Sigmoid colon (tissue), 7 donors: Measurements from ENCODE around the gene MSL2. TPM values are rescaled to one million over a fixed set of nuclear protein-coding genes. Genes with fewer than 3 reads are reported as not detected.
"Not testable (repeated sequence)": the region's sequence is repeated elsewhere in the genome, so short reads cannot be mapped to it uniquely, and the experiment has no call there.

Experiments
- DNase-seq: peaks from one replicate; pipeline ENCODE4 v3.0.0-alpha.2; 2019
- H3K27ac ChIP-seq, 4 donors: fragments of 200-600 bp; sonication (generic); one replicate each; pipeline ENCODE4 v1.5.1; 2016 to 2019; ENCODE audit warnings: mild to moderate bottlenecking in 1 of 4
- H3K27me3 ChIP-seq, 3 donors: fragments of 200-600 bp; sonication (generic); one replicate each; pipeline ENCODE4 v1.5.1; 2019; ENCODE audit warnings: mild to moderate bottlenecking in 1 of 3
- H3K36me3 ChIP-seq, 4 donors: fragments of 200-600 bp; sonication (generic); one replicate each; pipeline ENCODE4 v1.5.1; 2016 to 2019
- H3K4me1 ChIP-seq, 4 donors: fragments of 200-600 bp; sonication (generic); one replicate each; pipeline ENCODE4 v1.5.1; 2017 to 2019
- H3K4me3 ChIP-seq, 4 donors: fragments of 200-600 bp; sonication (generic); one replicate each; pipeline ENCODE4 v1.5.1; 2017 to 2019; ENCODE audit warnings: mild to moderate bottlenecking in 2 of 4, moderate library complexity in 1 of 4
- H3K9me3 ChIP-seq, 4 donors: fragments of 200-600 bp in 3 of 4; sonication (generic) in 3 of 4; one replicate each; pipeline versions ENCODE4 v1.5.1 to v1.6.1; 2013 to 2019
- EP300 ChIP-seq, 4 donors: sonication (generic); formaldehyde crosslinking; IDR thresholded peaks; one replicate each; pipeline ENCODE4 v1.6.1; 2017; ENCODE audit warnings: antibody characterized with exemption in 4 of 4
- POLR2A ChIP-seq, 2 donors: fragments of 450-650 bp; IDR thresholded peaks; one replicate each; pipeline ENCODE4 v1.6.1; 2016; ENCODE audit warnings: antibody characterized with exemption in 2 of 2, mild to moderate bottlenecking in 2 of 2, moderate library complexity in 2 of 2
- POLR2AphosphoS5 ChIP-seq, 4 donors: sonication (generic); formaldehyde crosslinking; IDR thresholded peaks; one replicate each; pipeline ENCODE4 v1.6.1; 2017; ENCODE audit warnings: antibody characterized with exemption in 4 of 4
- WGBS, 2 donors: extraction: QIAGEN DNeasy Blood & Tissue Kit; methylation state at CpG; one replicate each; pipeline ENCODE4 v1.1.7; 2013; 5-methylcytosine and 5-hydroxymethylcytosine counted together
- intact Hi-C: fragments of 100-400 bp; cut with DNase I; formaldehyde crosslinking; loops from one replicate; pipeline ENCODE4 v1.15.1; 2023
- polyA plus RNA-seq, 3 donors: library from polyadenylated mRNA; stranded (reverse); fragments of 200-250 nt; gene quantifications; one replicate each; pipeline ENCODE4 v1.2.3, GENCODE V29; 2013
- total RNA-seq, 4 donors: library from RNA; depleted of rRNA; stranded (reverse); fragments of >200 nt; gene quantifications; one replicate each; pipeline ENCODE4 v1.1.0, GENCODE V29; 2016
- TF ChIP-seq, protein P1 (sequence below), 4 experiments: fragments of 450-650 bp in 3 of 4; fragments of 200-600 bp in 1 of 4; IDR thresholded peaks; one replicate each; pipeline ENCODE4 v1.5.1; 2016 to 2019; ENCODE audit warnings: antibody characterized with exemption in 4 of 4, mild to moderate bottlenecking in 3 of 4, moderate library complexity in 2 of 4
- donor health status: healthy with polysubstance abuse.
- donor health status: Bipolar disorder and iron deficiency.
- donor health status: healthy.

Gene MSL2
- total and polyA plus RNA-seq, 7 donors = 3.2 to 23.9 (median 18.7) TPM

DNA sequence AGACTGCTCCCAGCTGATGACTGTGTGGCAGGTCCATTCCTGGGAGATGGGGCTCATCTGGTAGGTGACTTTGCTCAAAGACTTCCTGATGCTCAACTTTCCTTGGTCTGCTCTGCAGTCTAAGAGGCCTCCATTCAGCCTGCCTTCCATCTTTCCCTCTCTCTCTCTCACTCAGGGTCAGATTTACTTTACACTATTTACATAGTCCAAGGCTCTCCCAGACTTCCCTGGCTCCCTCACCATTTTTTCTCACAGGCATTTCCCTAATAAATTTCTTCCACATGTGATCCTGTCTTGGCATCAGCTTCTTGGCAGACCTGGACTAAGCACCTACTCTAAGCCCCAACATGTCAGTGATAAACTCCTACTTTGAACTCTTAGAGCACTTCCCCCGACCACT is 41.0 kb upstream of the MSL2 start:
- peaks cover 0 to 15% (median 4%) of the 10 kb centered on the region in 4 donors for H3K4me1 ChIP-seq
- WGBS, 2 donors = 78 to 96% methylated on average over 1 of the region's 1 CpG
- DNase-seq = no peak
- no peaks in the 10 kb centered on the region for H3K36me3 ChIP-seq
- no peak overlapping the region for H3K4me3 ChIP-seq
- TF ChIP-seq EP300 (IDR thresholded peaks at IDR 0.05) = no peak
- TF ChIP-seq, protein P1, sequence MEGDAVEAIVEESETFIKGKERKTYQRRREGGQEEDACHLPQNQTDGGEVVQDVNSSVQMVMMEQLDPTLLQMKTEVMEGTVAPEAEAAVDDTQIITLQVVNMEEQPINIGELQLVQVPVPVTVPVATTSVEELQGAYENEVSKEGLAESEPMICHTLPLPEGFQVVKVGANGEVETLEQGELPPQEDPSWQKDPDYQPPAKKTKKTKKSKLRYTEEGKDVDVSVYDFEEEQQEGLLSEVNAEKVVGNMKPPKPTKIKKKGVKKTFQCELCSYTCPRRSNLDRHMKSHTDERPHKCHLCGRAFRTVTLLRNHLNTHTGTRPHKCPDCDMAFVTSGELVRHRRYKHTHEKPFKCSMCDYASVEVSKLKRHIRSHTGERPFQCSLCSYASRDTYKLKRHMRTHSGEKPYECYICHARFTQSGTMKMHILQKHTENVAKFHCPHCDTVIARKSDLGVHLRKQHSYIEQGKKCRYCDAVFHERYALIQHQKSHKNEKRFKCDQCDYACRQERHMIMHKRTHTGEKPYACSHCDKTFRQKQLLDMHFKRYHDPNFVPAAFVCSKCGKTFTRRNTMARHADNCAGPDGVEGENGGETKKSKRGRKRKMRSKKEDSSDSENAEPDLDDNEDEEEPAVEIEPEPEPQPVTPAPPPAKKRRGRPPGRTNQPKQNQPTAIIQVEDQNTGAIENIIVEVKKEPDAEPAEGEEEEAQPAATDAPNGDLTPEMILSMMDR (IDR thresholded peaks at IDR 0.05) = no peak
- H3K27ac ChIP-seq = no peak overlapping the region
- intact Hi-C loops = no loop called here
- no peaks in the 10 kb centered on the region for H3K27me3 ChIP-seq
- H3K9me3 ChIP-seq = no peaks in the 10 kb centered on the region

DNA sequence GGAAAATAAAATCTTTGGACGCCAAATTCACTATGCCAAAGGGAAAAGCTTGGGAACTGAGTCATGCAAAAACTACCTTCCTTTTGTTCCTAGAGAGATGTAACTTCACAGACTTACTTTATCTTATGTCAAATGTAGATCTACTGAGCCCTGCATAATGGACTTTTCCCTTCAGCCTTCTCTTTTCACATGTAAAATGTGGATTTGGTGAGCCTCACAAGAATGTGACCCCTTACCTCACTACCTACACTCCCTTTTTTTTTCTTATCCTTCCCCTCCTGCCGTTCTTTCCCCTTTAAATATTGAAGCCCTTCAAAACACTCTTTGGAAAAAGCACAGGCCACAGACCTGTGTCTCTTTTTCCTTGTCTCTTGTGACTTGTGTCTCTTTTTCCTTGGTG is 40.0 kb upstream of the MSL2 start:
- Histone ChIP-seq H3K27ac (no peak overlapping the region), H3K36me3 (no peaks in the 10 kb centered on the region), H3K9me3 (no peaks in the 10 kb centered on the region), H3K27me3 (no peaks in the 10 kb centered on the region), H3K4me1 (peaks cover 0 to 15% (median 4%) of the 10 kb centered on the region in 4 donors), H3K4me3 (no peak overlapping the region)
- no peak for DNase-seq
- 91 to 96% methylated on average over 2 of the region's 2 CpGs for WGBS, 2 donors
- intact Hi-C loops = no loop called here
- TF ChIP-seq, protein P1 (IDR thresholded peaks at IDR 0.05) = no peak
- no peak for TF ChIP-seq POLR2A (IDR thresholded peaks at IDR 0.05)
- TF ChIP-seq POLR2AphosphoS5 (IDR thresholded peaks at IDR 0.05) = no peak
- no peak for TF ChIP-seq EP300 (IDR thresholded peaks at IDR 0.05)

DNA sequence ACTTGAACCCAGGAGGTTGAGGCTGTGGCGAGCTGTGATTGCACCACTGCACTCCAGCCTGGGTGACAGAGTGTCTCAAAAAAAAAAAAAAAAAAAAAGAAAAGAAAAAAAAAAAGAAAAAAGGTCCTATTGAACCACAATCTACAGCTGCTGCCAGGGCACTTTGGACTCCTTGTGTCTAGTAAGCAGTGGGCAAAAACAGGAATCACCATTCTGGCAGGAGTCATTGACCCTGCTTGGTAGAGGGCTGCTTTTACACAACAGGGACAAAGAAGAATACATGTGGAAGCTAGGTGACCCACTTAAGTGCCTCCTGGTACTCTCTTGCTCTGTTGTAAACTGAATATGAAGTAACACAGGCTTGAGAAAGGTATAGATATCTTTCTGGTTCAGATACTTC is 39.4 kb upstream of the MSL2 start:
- no peak for DNase-seq
- Histone ChIP-seq H3K27ac (no peak overlapping the region), H3K27me3 (no peaks in the 10 kb centered on the region), H3K9me3 (no peaks in the 10 kb centered on the region), H3K4me1 (peaks cover 0 to 15% (median 4%) of the 10 kb centered on the region in 4 donors), H3K4me3 (no peak overlapping the region), H3K36me3 (no peaks in the 10 kb centered on the region)
- WGBS, 2 donors = 86 to 94% methylated on average over 1 of the region's 1 CpG
- intact Hi-C loops = no loop called here
- no peak for TF ChIP-seq POLR2A (IDR thresholded peaks at IDR 0.05)
- no peak for TF ChIP-seq POLR2AphosphoS5 (IDR thresholded peaks at IDR 0.05)
- no peak for TF ChIP-seq EP300 (IDR thresholded peaks at IDR 0.05)
- TF ChIP-seq, protein P1 (IDR thresholded peaks at IDR 0.05) = no peak

DNA sequence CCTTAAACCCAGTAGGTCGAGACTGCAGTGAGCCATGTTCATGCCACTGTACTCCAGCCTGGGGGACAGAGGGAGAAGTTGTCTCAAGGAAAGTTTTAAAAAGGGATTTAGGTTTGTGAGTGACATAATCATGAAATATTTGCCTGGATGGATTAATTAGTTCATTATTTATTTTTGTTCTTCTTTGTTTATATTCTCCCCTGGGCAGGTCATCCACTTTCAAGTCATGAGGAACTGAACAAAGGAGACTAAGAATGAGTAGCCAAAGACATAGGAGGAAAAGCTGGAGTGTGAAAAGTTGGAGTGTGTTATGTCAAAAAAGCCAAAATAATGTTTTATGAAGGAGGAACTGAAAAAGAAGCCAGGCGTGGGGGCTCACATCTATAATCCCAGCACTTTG is 36.3 kb upstream of the MSL2 start:
- TF ChIP-seq POLR2AphosphoS5 (IDR thresholded peaks at IDR 0.05) (no peak), POLR2A (IDR thresholded peaks at IDR 0.05) (no peak), EP300 (IDR thresholded peaks at IDR 0.05) (no peak)
- TF ChIP-seq, protein P1 (IDR thresholded peaks at IDR 0.05) = no peak
- peaks cover 0 to 5% (median 0%) of the 10 kb centered on the region in 4 donors for H3K4me1 ChIP-seq
- H3K36me3 ChIP-seq = no peaks in the 10 kb centered on the region
- intact Hi-C loops = no loop called here
- DNase-seq = no peak
- H3K4me3 ChIP-seq = no peak overlapping the region
- no peaks in the 10 kb centered on the region for H3K27me3 ChIP-seq
- 81 to 85% methylated on average over 2 of the region's 2 CpGs for WGBS, 2 donors
- H3K27ac ChIP-seq = no peak overlapping the region
- H3K9me3 ChIP-seq = no peaks in the 10 kb centered on the region

DNA sequence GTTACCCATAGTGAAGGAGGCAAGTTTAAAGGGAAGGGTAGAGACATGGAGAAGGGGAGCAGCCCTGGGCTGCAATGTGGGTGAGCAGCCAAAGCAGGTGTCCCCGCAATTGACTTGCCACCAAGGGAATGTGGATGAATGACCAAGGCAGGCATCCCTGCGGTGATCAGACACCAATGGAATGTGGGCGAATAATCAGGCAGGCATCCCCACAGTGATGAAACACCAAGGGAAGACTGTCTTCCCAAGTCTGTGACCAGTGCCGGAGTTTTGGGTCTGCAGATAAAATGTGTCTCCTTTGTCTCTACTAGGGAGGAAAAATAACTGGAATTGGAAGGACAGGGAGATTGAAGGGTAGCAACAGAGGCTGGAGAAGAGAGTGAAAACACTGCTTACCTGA is 26.6 kb upstream of the MSL2 start:
- H3K27ac ChIP-seq, H3K4me1 ChIP-seq, H3K4me3 ChIP-seq, DNase-seq, H3K36me3 ChIP-seq, H3K9me3 ChIP-seq, intact Hi-C loops, H3K27me3 ChIP-seq: not testable (repeated sequence)
- WGBS, 2 donors = 94 to 97% methylated on average over 4 of the region's 4 CpGs
